SIG-M5 (cell line): ENCODE measurements around the gene CRAMP1.
"Not testable (repeated sequence)": the region's sequence is repeated elsewhere in the genome, so short reads cannot be mapped to it uniquely, and the experiment has no call there.

Experiments
- DNase-seq: peaks from one replicate; lab custom pipeline; 2025; lab: John Stamatoyannopoulos, UW

The CRAMP1 gene

GRCh38 chr16:1713331-1713730 is 101.2 kb downstream of the CRAMP1 start:
- no peak for DNase-seq

- DNase-seq: no peak
Observed at GRCh38 chr16:1713933-1714332, 101.8 kb downstream of the CRAMP1 start.

- no peak for DNase-seq
Observed at GRCh38 chr16:1715220-1715619, 103.1 kb downstream of the CRAMP1 start.

- not testable (repeated sequence) for DNase-seq
Observed at GRCh38 chr16:1718236-1718635, 106.1 kb downstream of the CRAMP1 start.

- DNase-seq: not testable (repeated sequence)
Observed at GRCh38 chr16:1719559-1720229, 107.5 kb downstream of the CRAMP1 start.

GRCh38 chr16:1721372-1721771 is 109.2 kb downstream of the CRAMP1 start:
- no peak for DNase-seq

GRCh38 chr16:1723450-1724147 is 111.4 kb downstream of the CRAMP1 start:
- no peak for DNase-seq

GRCh38 chr16:1724491-1724890 is 112.3 kb downstream of the CRAMP1 start:
- DNase-seq: no peak

GRCh38 chr16:1726661-1727502 is 114.7 kb downstream of the CRAMP1 start:
- no peak for DNase-seq
